Muscle layer of colon (tissue), 2 donors: Measurements from ENCODE around the gene SEC24B.
A peak's percentile ranks its signal among the peaks of the same experiment; 100 is the strongest.
"Not testable (repeated sequence)": the region's sequence is repeated elsewhere in the genome, so short reads cannot be mapped to it uniquely, and the experiment has no call there.

Experiments
- H3K27ac ChIP-seq: one replicate; pipeline ENCODE4 v1.7.0; 2013; ENCODE audit warnings: low read depth, mild to moderate bottlenecking, low read length, moderate library complexity
- H3K27me3 ChIP-seq, 2 donors: one replicate each; pipeline ENCODE4 v1.7.0; 2013; ENCODE audit warnings: low read length in 2 of 2, mild to moderate bottlenecking in 2 of 2; ENCODE audit not compliant: insufficient read depth in 2 of 2, control insufficient read depth in 1 of 2
- H3K36me3 ChIP-seq: one replicate; pipeline ENCODE4 v1.7.0; 2013; ENCODE audit warnings: mild to moderate bottlenecking, low read length; ENCODE audit not compliant: insufficient read depth
- H3K4me1 ChIP-seq: one replicate; pipeline ENCODE4 v1.7.0; 2013; ENCODE audit warnings: mild to moderate bottlenecking, low read length; ENCODE audit not compliant: insufficient read depth
- H3K4me3 ChIP-seq, 2 donors: one replicate each; pipeline ENCODE4 v1.7.0; 2013; ENCODE audit warnings: low read length in 2 of 2, low read depth in 1 of 2, mild to moderate bottlenecking in 1 of 2, moderate library complexity in 1 of 2
- H3K9ac ChIP-seq: one replicate; pipeline ENCODE4 v1.7.0; 2013; ENCODE audit warnings: low read length
- H3K9me3 ChIP-seq: one replicate; pipeline ENCODE4 v1.7.0; 2013; ENCODE audit warnings: mild to moderate bottlenecking, low read length
- donor health status: abdominal sarcoma.
- donor health status: Adenocarcinoma of cecum.

Gene SEC24B

GRCh38 chr4:109434007-109434971 is 674 bp downstream of the SEC24B start:
- Histone ChIP-seq H3K9me3 (no peaks in the 10 kb centered on the region), H3K36me3 (no peaks in the 10 kb centered on the region), H3K4me1 (peaks cover 38% of the 10 kb centered on the region), H3K4me3 (peak overlapping the region; percentile 66 to 89), H3K9ac (peak overlapping the region; percentile 89), H3K27me3 (no peaks in the 10 kb centered on the region), H3K27ac (peak overlapping the region; percentile 81)

DNA sequence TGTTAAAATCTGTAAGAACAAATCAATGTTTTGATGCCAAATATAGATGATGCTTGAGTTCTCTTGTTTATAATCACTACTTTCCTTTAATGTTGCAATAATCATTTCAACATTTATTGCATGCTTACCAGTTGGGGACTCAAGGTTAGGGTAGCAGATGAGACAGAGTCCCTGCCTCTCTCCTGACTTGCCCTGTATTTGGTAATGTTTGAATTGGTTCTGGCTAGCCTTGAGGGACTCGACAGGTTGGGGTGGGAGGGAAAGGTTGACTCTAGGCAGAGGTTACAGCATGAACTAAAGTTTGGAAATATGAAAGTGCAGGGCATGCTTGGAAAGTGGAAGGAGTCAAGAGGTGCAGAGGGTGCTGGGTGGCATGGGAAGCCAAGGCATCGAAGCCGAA is 2.0 kb downstream of the SEC24B start:
- H3K9me3 ChIP-seq: no peaks in the 10 kb centered on the region
- no peak overlapping the region for H3K27ac ChIP-seq
- peak overlapping the region in 1 of 2 donors; percentile 89 for H3K4me3 ChIP-seq
- no peaks in the 10 kb centered on the region for H3K27me3 ChIP-seq
- no peaks in the 10 kb centered on the region for H3K36me3 ChIP-seq
- H3K9ac ChIP-seq: peak overlapping the region; percentile 89
- peaks cover 44% of the 10 kb centered on the region for H3K4me1 ChIP-seq

GRCh38 chr4:109436504-109436903 is 2.9 kb downstream of the SEC24B start:
- Histone ChIP-seq H3K4me3 (no peak overlapping the region), H3K9me3 (no peaks in the 10 kb centered on the region), H3K27ac (no peak overlapping the region), H3K36me3 (no peaks in the 10 kb centered on the region), H3K4me1 (peaks cover 53% of the 10 kb centered on the region), H3K27me3 (no peaks in the 10 kb centered on the region), H3K9ac (no peak overlapping the region)

GRCh38 chr4:109440948-109441347 is 7.3 kb downstream of the SEC24B start:
- H3K4me3 ChIP-seq: no peak overlapping the region
- H3K27ac ChIP-seq: no peak overlapping the region
- no peak overlapping the region for H3K9ac ChIP-seq
- peaks cover 51% of the 10 kb centered on the region for H3K4me1 ChIP-seq
- no peaks in the 10 kb centered on the region for H3K27me3 ChIP-seq
- no peaks in the 10 kb centered on the region for H3K9me3 ChIP-seq
- peaks cover 2% of the 10 kb centered on the region for H3K36me3 ChIP-seq

GRCh38 chr4:109441862-109442458 is 8.3 kb downstream of the SEC24B start:
- peaks cover 45% of the 10 kb centered on the region for H3K4me1 ChIP-seq
- no peaks in the 10 kb centered on the region for H3K9me3 ChIP-seq
- no peak overlapping the region for H3K9ac ChIP-seq
- no peak overlapping the region for H3K4me3 ChIP-seq
- no peak overlapping the region for H3K27ac ChIP-seq
- H3K36me3 ChIP-seq: peaks cover 9% of the 10 kb centered on the region
- H3K27me3 ChIP-seq: no peaks in the 10 kb centered on the region

DNA sequence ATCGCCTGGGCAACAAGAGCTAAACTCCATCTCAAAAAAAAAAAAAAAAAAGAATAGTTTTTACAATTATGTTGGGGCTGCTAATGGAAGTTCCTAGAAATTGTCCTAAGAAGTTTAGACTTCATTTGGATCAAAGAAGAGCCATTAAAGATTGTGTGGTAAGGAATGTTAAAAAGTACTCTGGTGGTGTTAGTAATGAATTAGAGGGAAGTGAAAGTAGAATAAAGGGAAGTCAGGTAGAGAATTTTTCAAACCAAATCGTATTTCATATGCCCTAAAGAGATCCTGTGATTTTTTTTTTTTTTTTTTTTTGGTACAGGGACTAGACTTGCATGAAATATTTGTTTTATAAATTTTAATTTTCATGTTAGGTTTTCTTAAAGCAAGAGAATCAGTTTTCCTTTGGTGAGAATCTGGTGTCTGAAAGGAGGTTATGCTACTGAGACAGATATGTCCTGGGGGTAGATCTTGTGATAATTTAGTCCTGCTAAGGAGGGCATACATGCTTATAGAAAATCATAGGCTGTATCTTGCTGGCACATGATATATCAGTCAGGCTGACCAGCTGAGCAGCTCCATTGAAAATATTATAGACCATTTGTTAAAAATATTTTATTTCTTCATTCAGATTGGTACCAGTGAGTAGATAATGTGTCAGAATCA is 10.7 kb downstream of the SEC24B start:
- H3K4me3 ChIP-seq: no peak overlapping the region
- H3K27me3 ChIP-seq: no peaks in the 10 kb centered on the region
- peaks cover 38% of the 10 kb centered on the region for H3K4me1 ChIP-seq
- H3K9ac ChIP-seq: no peak overlapping the region
- H3K27ac ChIP-seq: no peak overlapping the region
- peaks cover 9% of the 10 kb centered on the region for H3K36me3 ChIP-seq
- H3K9me3 ChIP-seq: no peaks in the 10 kb centered on the region

GRCh38 chr4:109447278-109447677 is 13.7 kb downstream of the SEC24B start:
- Histone ChIP-seq H3K4me3 (no peak overlapping the region), H3K4me1 (peaks cover 16% of the 10 kb centered on the region), H3K27me3 (no peaks in the 10 kb centered on the region), H3K27ac (no peak overlapping the region), H3K9me3 (no peaks in the 10 kb centered on the region), H3K9ac (no peak overlapping the region), H3K36me3 (peaks cover 12% of the 10 kb centered on the region)

GRCh38 chr4:109451544-109452273 is 18.1 kb downstream of the SEC24B start:
- Histone ChIP-seq H3K4me3 (no peak overlapping the region), H3K4me1 (peaks cover 4% of the 10 kb centered on the region), H3K27me3 (no peaks in the 10 kb centered on the region), H3K27ac (no peak overlapping the region), H3K9me3 (no peaks in the 10 kb centered on the region), H3K9ac (no peak overlapping the region), H3K36me3 (peaks cover 10% of the 10 kb centered on the region)

- H3K9ac ChIP-seq, H3K27ac ChIP-seq, H3K27me3 ChIP-seq, H3K4me1 ChIP-seq, H3K36me3 ChIP-seq, H3K9me3 ChIP-seq, H3K4me3 ChIP-seq: not testable (repeated sequence)
These were observed 19.5 kb downstream of the SEC24B start for GRCh38 chr4:109453110-109453509.

GRCh38 chr4:109462297-109462696 is 28.7 kb downstream of the SEC24B start:
- Histone ChIP-seq H3K9ac (no peak overlapping the region), H3K4me1 (peaks cover 12% of the 10 kb centered on the region), H3K4me3 (no peak overlapping the region), H3K9me3 (no peaks in the 10 kb centered on the region), H3K27ac (no peak overlapping the region), H3K36me3 (peaks cover 27% of the 10 kb centered on the region), H3K27me3 (no peaks in the 10 kb centered on the region)

DNA sequence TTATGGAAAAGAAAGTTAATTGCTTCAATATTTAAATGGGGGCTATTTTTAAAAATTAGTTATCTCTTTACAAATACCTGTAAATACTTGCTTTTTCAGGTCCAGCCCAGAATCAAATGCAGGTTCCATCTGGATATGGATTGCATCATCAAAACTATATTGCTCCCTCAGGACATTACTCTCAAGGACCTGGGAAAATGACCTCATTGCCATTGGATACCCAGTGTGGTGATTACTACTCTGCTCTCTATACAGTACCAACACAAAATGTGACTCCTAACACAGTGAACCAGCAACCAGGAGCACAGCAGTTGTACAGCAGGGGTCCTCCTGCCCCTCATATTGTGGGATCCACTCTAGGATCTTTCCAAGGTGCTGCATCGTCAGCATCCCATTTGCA is 29.2 kb downstream of the SEC24B start:
- no peak overlapping the region for H3K4me3 ChIP-seq
- no peaks in the 10 kb centered on the region for H3K9me3 ChIP-seq
- no peak overlapping the region for H3K27ac ChIP-seq
- no peak overlapping the region for H3K9ac ChIP-seq
- H3K27me3 ChIP-seq: no peaks in the 10 kb centered on the region
- H3K4me1 ChIP-seq: peaks cover 12% of the 10 kb centered on the region
- H3K36me3 ChIP-seq: peaks cover 27% of the 10 kb centered on the region
